HCT116 (cell line): ENCODE data around the gene WDR64.

Experiments used
- EZH2 ChIP-seq: fragments of 200-600 bp; sonication (generic); IDR thresholded peaks from 2 replicates; pipeline ENCODE4 v1.6.1; 2017; ENCODE audit warnings: antibody characterized with exemption, mixed run types
- FOSL1 ChIP-seq: IDR thresholded peaks from 2 replicates; pipeline ENCODE4 v1.6.1; 2012; ENCODE audit warnings: low read depth
- POLR2A ChIP-seq: IDR thresholded peaks from 2 replicates; pipeline ENCODE4 v1.7.0; 2011; ENCODE audit warnings: borderline replicate concordance; ENCODE audit not compliant: insufficient read depth, insufficient read length; ENCODE audit errors: extremely low read depth
- POLR2AphosphoS5 ChIP-seq: IDR thresholded peaks from 2 replicates; pipeline ENCODE4 v1.6.1; 2011; ENCODE audit warnings: mild to moderate bottlenecking, low read depth, low read length, moderate library complexity
- ZFX ChIP-seq: fragments of 450-650 bp; IDR thresholded peaks from 2 replicates; pipeline ENCODE4 v1.6.1; 2017
- ZNF274 ChIP-seq: fragments of 200-500 bp; sonication (Bioruptor generic); IDR thresholded peaks from 2 replicates; pipeline ENCODE4 v1.6.1; 2014; ENCODE audit warnings: mild to moderate bottlenecking, low read depth, low read length, inconsistent platforms
- TF ChIP-seq, protein P1 (sequence below), 3 experiments: fragments of 200-600 bp in 1 of 3; sonication (generic) in 1 of 3; IDR thresholded peaks in 2 of 3; conservative IDR thresholded peaks in 1 of 3; 2 replicates each; pipeline ENCODE4 v1.5.1; 2012 to 2017; ENCODE audit warnings: low read depth in 2 of 3, low read length in 2 of 3, antibody characterized with exemption in 1 of 3, borderline replicate concordance in 1 of 3, control low read depth in 1 of 3, mild to moderate bottlenecking in 1 of 3, mixed read lengths in 1 of 3, mixed run types in 1 of 3, moderate library complexity in 1 of 3; ENCODE audit not compliant: insufficient read depth in 1 of 3
- TF ChIP-seq, protein P2 (sequence below): IDR thresholded peaks from 2 replicates; pipeline ENCODE4 v1.6.1; 2012

DNA sequence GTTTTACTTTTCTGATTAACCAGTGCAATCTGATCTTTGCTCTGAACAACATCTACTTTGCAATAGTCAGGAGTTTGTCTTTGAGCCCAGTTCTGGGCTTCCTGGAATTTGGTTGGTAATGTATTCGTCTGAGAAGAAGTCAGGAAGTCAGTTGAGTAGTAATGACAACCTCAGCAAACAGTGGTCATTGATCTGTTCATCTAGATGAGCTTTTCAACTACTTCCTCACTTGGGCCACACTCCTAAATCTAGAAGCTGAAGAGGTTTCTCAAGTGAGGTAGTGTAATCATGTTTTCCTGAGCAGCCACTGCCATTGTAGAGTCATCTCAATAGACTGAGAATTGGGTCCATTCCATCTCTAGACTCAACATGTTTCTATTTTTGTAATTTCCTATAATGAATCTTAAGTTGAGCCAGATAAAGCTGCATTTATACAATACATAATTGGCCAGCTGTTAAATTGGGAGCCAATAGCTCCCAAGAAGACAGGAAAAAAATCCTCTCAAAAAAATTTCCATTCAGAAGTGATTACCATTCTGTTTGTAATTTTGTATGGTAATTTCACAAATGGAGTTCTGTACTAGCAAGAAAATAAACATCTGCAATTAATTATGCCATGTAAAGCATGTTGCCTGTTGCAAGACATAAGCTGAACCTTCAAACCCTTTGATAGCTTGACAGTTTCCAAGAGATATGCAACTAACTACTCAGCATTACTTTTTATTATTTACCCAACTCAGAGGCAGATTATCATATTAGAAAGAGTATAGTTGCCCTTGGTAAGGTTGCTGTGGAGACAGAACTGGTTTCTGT lies 49.6 kb downstream of the WDR64 start:
- TF ChIP-seq, protein P1, sequence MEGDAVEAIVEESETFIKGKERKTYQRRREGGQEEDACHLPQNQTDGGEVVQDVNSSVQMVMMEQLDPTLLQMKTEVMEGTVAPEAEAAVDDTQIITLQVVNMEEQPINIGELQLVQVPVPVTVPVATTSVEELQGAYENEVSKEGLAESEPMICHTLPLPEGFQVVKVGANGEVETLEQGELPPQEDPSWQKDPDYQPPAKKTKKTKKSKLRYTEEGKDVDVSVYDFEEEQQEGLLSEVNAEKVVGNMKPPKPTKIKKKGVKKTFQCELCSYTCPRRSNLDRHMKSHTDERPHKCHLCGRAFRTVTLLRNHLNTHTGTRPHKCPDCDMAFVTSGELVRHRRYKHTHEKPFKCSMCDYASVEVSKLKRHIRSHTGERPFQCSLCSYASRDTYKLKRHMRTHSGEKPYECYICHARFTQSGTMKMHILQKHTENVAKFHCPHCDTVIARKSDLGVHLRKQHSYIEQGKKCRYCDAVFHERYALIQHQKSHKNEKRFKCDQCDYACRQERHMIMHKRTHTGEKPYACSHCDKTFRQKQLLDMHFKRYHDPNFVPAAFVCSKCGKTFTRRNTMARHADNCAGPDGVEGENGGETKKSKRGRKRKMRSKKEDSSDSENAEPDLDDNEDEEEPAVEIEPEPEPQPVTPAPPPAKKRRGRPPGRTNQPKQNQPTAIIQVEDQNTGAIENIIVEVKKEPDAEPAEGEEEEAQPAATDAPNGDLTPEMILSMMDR (IDR thresholded peaks at IDR 0.05 in 2 of 3, conservative IDR thresholded peaks at IDR 0.05 in 1 of 3; ENCODE audit: borderline replicate concordance in 1 of 3, insufficient read depth in 1 of 3, low read depth in 2 of 3, low read length in 2 of 3): no peak
- TF ChIP-seq POLR2AphosphoS5 (no peak), POLR2A (no peak), ZNF274 (no peak), FOSL1 (no peak), EZH2 (no peak), ZFX (no peak)
- TF ChIP-seq, protein P2, sequence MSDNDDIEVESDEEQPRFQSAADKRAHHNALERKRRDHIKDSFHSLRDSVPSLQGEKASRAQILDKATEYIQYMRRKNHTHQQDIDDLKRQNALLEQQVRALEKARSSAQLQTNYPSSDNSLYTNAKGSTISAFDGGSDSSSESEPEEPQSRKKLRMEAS: no peak
